ENCODE measurements around the gene ACOX2.

- no peak for TF ChIP-seq FOXK2 (IDR thresholded peaks at IDR 0.05)
- no peak for TF ChIP-seq CTBP1 (IDR thresholded peaks at IDR 0.05; ENCODE audit: borderline replicate concordance)
- no peak for TF ChIP-seq FOXA1 (IDR thresholded peaks at IDR 0.05)
- TF ChIP-seq SUZ12 (IDR thresholded peaks at IDR 0.05), result no peak
- TF ChIP-seq TARDBP (IDR thresholded peaks at IDR 0.05), result no peak
- no peak for TF ChIP-seq SP1 (IDR thresholded peaks at IDR 0.05)
- no peak for TF ChIP-seq FOXM1 (IDR thresholded peaks at IDR 0.05; ENCODE audit: borderline replicate concordance)
- no peak for TF ChIP-seq HDGF (IDR thresholded peaks at IDR 0.05; ENCODE audit: borderline replicate concordance)
- TF ChIP-seq, protein P1, sequence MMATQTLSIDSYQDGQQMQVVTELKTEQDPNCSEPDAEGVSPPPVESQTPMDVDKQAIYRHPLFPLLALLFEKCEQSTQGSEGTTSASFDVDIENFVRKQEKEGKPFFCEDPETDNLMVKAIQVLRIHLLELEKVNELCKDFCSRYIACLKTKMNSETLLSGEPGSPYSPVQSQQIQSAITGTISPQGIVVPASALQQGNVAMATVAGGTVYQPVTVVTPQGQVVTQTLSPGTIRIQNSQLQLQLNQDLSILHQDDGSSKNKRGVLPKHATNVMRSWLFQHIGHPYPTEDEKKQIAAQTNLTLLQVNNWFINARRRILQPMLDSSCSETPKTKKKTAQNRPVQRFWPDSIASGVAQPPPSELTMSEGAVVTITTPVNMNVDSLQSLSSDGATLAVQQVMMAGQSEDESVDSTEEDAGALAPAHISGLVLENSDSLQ (IDR thresholded peaks at IDR 0.05), result no peak
- no peak for TF ChIP-seq ZNF384 (IDR thresholded peaks at IDR 0.05)
- no peak for TF ChIP-seq BHLHE40 (IDR thresholded peaks at IDR 0.05; ENCODE audit: borderline replicate concordance)
- TF ChIP-seq ARNT (IDR thresholded peaks at IDR 0.05), result no peak
These were observed 39.9 kb downstream of the ACOX2 start for GRCh38 chr3:58497097-58497496.

All from HEK293T (cell line).